Dedifferentiated amniotic fluid mesenchymal stem cell (primary cell): ENCODE results near the gene ONECUT1.
A peak's percentile ranks its signal among the peaks of the same experiment; 100 is the strongest.

Experiments used
- DNase-seq: peaks from one replicate; pipeline ENCODE4 v3.0.0-alpha.2; 2016; ENCODE audit errors: extremely low spot score

ONECUT1 gene

DNA sequence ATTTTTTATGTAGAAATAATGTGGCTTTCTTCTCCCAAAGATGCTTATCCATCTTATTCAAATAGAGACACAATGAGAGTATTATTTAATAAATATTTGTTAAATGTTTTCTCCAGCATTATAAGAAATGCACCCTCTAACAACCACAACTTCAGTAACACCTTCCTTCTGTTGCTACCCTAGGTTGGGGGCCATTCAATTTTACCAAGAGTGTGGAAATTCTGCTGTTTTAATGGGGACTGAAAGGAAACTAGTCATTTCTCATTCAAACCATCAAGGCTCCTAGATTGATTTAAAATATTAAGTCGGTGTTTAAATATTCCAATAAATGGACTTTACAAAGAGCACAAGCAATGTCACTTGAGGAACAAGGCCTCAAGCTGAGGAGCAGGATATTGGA, 7.6 kb downstream of the ONECUT1 start:
- DNase-seq, result no peak

DNA sequence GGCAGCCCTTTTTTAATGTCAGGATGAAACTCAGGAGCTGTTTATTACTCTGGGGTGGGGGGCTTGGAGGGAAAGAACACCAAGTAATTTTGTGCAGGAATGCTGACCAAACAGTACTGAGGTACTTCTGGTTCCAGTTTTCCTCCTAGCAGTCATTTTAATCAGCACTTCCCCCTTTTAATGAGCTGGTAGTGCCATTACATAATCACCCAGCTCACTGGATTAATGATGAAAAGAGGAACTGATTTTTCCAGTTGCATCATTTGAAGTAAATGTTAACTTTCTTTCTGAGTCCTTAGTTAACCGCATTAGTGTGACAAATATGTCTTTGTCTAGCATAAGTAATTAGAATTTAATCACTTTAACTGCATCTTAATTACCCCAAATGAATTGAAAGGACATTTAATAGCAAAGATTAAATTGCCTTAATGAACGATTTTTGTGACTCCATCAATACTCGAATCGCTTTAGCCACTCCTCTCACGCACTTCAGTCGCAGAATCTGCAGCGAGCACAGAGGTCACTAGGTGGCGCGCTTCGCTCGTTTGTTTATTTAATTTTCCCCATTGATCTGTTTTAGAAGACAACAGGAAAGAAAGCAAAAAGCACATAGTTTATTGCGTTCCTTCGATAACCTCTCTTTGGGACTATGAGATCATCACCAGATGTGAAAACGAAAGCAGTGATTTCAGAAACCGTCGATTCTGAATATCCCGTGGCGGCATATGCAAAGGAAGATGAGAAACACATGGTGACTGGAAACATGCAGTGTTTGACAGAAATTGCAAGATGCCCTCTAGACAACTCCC, 9.8 kb downstream of the ONECUT1 start:
- peak; percentile 48 for DNase-seq

DNA sequence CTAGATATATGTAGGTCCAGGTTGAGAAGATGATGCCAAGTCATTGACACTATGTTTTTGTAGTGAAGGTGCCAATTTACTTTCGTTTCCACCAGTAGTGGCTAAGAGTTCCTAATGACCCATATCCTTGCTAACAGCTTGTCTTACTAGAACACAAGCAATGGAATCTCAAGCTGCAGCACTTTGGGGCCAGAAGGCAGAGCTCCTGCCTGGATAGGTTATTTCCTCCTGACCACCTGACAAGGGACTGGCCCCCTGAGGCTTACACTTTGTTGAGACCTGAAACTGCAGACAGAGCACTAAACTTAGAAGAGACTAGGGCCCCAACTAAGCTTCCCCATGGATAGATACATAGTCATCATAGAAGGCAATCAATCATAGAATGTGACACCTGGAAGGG, 11.7 kb downstream of the ONECUT1 start:
- DNase-seq, result no peak

DNA sequence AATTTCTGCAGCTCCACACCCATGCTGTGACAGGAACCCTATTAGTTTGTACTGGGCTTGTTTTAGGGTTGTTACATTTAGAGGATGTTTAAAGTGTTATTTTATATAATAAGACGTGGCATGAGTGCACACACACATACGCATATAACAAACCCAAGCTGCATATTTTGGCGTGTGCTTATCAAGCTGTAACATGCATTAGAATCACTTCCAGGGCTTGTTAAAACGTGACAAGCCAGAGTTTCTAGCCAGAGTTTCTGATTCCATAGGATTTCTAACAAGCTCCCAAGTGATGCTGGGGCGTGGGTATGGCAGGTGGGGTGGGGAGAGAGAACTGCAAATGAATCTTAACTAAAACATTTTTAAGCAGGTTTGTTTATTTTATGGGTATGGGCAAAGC, 17.4 kb downstream of the ONECUT1 start:
- no peak for DNase-seq

DNA sequence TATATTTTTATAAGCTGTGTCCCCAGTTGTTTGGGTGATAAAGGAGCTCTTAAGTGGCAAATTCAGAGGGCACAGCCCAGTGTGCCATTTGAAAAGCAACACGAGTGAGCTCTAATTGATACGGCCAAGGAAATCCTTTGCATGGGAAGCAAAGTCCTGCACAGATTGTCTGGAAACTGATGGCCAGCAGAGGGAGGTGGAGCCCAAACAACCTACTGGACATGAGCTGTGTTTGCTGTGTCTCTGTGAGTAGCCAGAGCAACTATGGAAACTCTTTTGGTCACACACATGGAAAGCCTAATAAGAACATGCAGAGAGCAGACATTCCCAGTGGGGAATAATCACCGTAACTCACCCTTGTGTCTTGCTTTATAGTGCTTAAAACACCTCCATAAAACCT, 24.4 kb downstream of the ONECUT1 start:
- no peak for DNase-seq

DNA sequence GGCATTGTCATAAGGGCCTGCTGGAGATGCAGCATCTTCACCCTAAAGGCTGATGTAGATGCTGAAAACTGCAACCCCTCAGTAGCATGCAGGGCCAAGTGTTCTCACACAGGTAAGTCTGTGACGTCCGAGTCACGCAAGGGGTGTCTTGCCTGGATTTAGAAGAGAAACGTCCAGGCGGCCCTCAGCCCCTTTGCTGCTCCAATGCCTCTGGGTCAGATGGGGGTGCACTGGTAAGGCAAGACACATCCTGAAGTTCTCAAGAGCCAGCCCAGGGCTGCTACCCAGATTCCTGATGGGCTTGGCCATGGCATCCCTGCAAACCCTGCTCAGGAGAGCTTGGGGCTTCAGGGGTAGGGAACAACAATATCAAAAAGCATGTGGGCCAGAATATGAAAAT, 25.4 kb downstream of the ONECUT1 start:
- DNase-seq, result no peak

DNA sequence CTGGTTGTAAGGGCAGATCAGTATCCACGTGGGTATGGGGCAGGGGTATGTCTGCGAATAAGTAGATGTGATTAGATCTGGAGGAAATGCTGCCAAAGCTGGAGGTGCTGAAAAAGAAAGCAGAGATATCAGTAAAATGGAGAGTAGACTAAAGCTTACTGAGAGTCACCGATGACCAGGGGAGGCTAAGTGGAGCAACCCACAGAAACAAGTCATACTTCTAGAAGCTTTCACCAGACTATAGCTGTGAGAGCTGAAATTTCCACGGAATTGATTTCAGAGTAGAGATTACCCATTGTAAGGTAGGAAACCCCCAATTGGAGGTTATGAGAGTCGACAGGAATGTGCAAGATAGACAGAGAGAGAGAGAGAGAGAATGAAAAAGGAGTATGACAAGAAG, 27.5 kb downstream of the ONECUT1 start:
- DNase-seq, result no peak

DNA sequence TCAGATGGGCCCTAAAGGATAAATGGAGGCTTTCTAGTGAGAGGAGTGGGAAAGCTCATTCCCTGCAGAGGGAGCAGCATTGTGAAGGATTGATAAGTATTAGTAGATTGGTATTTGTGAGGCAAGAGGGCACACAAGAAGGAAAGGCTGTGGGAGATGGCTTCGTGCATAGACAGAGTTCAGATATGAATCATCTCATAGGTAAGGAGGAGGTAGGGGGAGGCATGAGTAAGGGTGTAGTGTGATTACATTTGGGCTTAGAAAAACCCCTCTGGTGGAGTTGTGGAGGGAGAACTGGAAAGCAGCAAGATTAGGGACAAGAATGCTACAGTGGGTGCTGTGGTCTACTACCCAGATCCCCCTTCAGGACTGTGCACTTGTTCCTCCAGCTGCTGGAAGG, 29.6 kb downstream of the ONECUT1 start:
- DNase-seq, result no peak

DNA sequence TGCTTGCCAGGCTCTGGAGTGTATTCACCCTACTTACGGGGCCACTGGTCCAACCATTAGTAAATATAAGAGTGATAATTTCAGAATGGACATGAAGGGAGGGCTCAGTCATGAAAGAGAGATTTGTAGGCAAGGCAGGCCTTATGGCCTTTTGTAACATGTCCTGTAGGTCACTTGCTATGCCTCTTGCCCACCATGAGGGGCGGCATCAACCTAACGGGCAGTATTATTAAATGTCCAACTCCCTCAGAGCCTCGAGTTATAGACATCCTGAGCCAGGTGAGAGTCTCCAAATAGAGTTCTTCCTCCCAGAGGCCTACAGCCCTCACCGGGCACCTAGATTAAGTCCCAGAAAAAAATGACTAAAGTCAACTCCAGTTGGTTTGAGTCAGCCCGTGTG, 30.2 kb downstream of the ONECUT1 start:
- DNase-seq, result no peak

DNA sequence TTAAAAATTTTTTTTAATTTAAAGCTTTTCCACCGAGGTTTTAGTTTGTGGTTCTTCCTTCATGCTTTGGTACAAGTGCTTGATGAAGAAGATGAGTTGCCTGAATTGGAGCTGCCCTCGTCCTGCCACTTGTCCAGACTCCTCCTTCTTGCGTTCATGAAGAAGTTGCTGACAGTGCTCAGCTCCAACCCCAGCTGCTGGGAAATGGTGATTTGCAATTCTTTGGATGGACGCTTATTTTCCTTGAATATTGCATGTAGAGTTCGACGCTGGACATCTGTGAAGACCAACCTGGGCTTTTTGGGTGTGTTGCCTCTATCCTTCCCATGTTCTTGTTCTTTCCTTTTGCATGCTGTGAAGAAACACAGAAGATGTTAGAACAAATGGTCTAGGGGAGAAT, 32.6 kb downstream of the ONECUT1 start:
- DNase-seq, result no peak

DNA sequence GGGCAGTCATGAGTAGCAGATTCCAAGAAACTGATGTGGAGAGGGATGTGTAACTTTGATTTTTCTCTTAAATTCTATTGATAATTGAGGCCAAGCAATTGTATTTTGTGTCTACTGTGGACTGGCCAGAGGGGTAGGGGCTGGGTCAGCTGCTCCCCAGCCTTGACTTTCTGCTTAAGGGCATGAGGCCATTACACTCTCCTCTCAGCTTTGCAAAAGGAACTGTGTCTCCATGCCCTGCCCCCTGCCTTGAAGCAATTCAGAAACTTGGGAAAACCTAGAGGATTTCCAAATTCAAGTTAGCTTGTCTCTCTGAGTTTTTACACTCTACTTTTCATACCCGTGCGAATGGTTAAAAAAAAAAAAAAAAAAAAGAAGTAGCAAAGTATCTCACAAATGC, 38.6 kb downstream of the ONECUT1 start:
- DNase-seq, result no peak

DNA sequence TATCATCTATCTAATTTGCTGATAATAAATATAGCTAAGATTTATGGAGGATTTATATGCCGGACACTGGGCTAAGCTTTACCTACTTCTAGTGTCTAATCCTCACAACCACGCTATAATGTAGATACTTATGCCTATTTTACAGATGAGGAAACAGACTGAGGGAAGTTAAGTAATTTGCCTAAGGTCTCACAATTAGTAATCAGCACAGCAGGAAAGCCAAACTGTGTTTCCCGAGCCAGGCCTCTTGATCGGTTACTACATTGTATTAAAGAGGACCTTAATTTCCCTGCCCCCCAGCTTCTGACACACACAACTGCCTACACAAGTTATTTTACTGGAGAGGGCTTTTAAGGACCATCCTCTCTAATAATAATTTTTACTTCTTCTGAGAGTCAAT, 40.9 kb downstream of the ONECUT1 start:
- no peak for DNase-seq

DNA sequence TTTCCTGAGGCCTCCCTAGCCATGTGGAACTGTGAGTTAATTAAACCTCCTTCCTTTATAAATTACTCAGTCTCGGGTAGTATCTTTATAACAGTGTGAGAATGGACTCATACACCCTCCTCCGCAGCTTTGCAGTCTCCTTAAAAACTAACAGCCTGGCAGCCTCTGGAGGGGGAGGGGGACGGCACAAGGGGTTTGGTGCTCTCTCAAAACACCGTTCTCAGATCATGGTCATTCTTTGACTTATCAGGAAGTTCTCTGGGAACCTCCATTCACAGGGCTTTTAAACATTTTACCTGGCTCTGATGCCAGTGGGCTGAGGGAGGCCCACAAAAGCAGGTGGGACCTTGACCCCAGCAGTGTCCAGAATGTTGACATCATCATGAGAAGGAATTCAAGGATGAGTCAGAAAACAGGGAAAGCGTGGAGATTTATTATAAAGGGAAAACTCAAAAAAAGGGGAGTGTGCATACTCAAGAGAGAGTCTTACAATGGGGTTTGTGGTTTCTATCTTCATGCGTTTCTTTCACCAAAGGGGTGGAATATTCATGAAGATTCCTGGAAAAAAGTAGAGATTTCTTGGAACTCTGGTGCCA, 43.9 kb downstream of the ONECUT1 start:
- no peak for DNase-seq

DNA sequence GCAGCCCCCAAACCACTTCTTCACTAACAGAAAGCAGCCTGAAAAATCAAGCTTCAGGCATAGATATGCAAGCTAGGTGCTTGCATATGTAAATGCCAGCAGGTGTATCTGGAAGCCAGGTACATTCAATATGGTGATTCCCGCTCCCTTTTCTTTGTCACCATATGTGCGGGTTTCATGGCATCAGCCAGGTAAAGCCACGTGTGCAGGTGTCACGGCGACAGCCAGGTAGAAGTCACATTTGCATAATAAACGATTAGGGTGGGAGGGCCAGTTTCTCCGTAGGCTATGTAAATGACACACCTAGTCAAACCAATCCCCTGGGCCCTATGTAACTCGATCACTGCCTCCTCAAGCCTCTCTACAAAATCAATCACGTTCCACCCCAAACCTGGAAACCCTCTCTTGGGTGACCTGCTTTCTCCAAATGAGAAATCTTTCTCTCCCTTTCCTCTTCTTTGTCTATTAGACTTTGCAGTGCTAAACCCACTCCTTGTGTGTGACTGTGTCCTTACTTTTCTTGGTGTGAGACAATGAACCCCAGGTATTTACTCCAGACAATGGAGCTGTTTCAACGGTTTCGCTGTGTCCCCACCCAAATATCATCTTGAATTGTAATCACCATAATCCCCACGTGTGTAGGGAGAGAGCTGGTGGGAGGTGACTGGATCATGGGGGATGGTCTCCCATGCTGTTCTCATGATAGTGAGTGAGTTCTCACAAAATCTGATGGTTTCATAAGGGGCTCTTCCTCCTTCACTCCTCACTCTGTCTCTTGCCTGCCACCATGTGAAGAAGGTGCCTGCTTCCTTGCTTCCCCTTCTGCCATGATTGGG, 44.6 kb downstream of the ONECUT1 start:
- no peak for DNase-seq

DNA sequence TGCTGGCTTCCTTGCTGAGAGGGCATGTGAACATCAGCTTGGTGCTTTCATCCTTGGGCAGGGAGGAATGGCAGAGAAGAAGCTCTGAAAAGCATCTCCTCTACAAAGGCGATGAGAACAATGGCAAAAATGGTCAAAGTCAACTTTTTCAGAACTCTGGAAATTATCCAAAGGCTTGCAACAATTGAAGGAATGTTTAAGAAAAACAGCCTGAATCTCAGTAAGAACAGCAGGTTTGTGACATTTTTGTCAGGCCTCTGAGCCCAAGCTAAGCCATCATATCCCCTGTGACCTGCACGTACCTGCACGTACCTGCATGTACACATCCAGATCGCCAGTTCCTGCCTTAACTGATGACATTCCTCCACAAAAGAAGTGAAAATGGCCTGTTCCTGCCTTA, 51.8 kb downstream of the ONECUT1 start:
- no peak for DNase-seq

DNA sequence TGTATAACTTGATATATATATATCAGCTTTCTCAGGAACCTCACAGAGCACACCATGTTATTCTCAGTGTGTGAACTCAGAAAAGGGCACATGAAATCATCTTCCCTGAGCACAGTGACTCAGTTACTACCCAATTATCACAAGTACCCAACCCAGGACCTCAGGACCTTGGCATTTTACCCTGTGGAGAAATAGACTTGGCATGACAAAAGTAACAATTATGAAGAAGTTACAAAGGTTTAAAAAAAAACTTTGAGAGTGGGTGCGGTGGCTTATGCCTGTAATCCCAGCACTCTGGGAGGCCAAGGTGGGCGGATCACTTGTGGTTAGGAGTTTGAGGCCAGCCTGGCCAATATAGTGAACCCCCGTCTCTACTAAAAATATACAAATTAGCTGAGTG, 52.4 kb downstream of the ONECUT1 start:
- no peak for DNase-seq

DNA sequence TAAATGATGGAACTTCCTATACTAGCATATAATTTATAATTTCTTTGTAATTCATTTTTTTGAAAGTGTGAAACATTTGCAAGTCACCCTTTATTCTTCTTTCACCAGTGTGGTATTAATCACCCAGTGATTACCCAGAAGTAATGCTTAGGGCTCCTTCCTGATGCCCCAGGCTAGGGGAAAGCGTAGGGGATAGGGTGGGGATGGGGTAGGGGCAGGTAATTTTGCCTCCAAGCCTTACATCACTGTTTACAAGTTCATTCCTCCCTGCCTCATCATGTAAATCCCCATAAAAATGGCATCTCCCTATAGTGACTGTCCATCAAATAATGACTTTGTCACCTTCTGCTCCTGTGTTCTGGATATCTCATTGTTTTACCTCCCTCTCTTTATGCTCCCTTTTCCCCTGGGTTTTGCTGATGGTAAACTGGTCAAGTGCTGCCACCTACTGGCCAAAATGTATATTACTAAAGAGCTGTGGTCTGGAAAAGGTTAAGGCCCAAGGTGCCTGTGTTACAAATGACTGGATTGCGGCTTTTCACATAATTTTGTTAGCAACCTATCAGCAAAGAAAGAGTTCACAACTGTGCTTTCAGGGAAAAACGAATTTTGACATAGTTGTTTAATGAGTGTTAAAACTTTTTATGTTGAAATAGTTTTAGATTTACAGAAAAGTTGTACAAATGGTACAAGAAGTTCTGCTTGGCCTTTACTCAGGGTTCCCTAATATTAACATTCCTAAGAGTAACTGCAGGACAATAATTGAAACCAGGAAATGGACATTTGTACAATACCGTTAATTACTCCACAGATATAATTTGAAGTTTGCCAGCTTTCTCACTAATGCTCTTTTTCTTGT, 54.7 kb downstream of the ONECUT1 start:
- peak; percentile 81 for DNase-seq

DNA sequence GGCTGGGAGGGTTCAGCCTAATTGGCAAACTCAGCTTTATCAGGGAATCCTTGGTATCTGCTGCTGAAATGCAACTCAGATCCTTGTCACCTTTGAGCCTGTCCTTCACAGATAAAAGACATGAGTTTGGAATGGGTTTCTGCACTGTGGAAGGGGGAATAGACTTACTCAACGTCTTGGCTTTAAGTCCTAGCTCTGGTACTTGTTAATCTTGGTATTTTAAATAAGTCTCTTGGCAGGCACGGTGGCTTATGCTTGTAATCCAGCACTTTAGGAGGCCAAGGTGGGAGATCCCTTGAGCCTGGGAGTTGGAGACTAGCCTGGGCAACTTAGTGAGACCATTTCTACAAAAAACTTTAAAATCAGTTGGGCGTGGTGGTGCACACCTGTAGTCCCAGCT, 55.8 kb downstream of the ONECUT1 start:
- no peak for DNase-seq

DNA sequence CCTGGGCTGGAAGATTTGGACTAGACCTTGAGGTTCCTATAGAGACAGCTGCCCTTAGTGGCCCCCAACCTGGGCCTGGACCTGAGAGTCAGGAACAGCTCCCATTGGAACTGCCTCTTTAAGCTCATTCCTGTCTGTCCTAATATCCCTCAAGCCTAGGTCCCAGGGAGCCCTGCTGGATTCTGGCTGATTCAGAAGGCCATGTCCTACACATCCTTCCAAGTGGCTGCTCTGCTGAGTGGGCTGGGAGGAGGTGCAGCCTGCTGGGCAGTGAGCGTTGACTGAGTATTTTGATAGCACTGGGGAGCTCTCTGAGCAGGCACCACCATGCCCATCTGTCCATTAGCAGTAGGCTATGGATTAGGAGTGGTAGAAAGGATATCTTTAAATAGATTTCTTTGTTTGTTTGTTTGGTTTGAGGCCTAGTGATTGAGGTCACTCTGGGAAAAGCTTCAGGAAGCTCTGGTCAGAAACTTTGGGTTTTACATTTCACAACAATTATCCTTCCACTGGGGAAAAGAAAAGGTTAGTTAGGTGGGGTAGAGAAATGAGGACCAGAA, 56.4 kb downstream of the ONECUT1 start:
- no peak for DNase-seq

DNA sequence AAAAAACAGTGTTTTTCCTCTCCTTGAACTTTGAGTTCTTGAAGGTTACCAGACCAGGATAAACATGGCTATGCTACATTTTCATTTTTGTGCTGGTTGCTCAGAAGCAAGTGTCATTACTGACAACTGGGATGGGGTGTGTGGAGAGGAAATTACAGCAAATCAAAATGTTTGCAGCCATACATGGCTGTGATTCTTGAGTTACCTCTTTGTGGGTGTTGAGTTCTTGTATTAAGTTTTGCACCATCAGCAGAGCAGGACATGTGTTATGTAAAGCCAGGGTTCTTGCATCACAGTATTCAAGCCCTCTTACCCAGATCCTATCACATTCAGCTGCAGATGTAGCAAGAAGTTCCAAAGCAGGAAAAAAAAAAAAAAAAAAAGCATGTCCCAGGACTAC, 57.0 kb downstream of the ONECUT1 start:
- no peak for DNase-seq

DNA sequence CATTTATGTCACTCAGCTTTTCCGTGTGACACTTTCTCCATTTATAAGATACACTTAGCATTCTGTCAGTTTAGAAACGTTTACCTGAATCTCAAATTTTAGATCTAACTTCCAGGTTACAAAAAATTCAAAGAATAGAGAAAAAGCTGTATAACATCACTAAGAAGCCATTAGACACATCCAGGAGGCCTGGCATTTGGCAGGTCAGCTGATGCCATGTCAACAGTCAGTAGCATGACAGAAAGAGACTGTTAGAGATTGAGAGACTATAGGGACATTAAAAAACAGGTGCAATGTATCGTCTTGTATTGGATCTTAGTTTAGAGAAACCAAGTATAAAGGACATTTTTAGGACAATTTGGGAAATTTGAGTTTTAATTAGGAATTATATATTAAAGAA, 57.6 kb downstream of the ONECUT1 start:
- no peak for DNase-seq
